ENCODE measurements around the gene NME3. TPM values are rescaled to one million over a fixed set of nuclear protein-coding genes. Genes with fewer than 3 reads are reported as not detected.

Gene NME3
- total and polyA plus RNA-seq, 2 of the 13 experiments (the other 11 are each of a cell fraction or from before 2014, with no cell fraction given): 10.4 to 15.9 TPM

DNA sequence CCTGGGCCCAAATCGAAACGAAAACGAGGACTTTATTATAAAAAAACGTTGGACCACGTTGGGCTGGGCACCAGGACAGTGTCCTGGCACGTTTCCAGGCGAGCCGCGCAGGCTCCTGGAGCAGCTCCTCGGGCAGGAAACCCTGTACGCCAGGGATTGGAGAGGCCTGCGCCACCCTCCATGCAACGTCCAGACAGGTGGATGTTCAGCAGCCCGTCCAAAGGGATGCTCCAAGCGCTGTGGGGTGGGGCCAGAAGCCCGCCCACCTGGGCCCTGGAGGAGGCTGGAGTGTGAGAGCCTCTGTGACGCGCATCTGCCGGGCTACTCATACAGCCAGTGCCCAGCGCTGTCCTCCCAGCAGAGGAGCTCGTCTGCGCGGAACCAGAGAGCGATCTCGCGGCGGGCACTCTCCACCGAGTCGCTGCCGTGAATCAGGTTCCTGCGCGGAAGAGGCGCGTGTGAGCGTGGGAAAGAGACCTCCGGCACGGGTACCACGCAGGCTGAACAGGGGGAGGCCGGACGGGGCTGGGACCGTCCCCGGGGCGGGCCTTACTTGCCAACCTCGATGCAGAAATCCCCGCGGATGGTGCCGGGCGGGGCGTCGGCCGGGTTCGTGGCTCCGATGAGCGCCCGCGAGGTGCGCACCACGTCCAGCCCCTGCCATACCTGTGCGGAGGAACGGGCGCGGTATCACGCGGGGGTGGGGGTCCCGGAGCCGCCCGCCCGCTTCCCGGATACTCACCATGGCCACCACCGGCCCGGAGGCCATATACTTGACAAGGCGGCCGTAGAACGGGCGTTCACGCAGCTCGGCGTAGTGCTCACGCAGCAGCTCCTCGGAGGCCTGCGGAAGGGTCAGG is 785 bp downstream of the NME3 start:
- intact Hi-C loops (cut with micrococcal nuclease; ENCODE audit: unreplicated experiment): loop anchor here (5.0 kb wide), 1 partner anchor 42 kb away; no protein-coding TSS in a partner anchor
- Histone ChIP-seq H2AFZ (ENCODE audit: low read length) (no peak overlapping the region), H3K9me3 (ENCODE audit: low read length) (no peaks in the 10 kb centered on the region), H3K27me3 (ENCODE audit: control insufficient read depth in 1 of 2, insufficient read depth in 2 of 2, low read length in 2 of 2) (no peaks in the 10 kb centered on the region; a peak in 2 of 5 replicates), H3K27ac (ENCODE audit: extremely low read length, insufficient read depth, low read length) (no peak overlapping the region), H3K4me2 (ENCODE audit: low read depth, low read length) (peak overlapping the region; percentile 91), H4K20me1 (ENCODE audit: insufficient read depth, low read length) (no peaks in the 10 kb centered on the region), H3K36me3 (replicated peaks in 1 of 2; ENCODE audit: control insufficient read depth in 1 of 2, insufficient read depth in 2 of 2, low read length in 2 of 2) (peaks cover 6 to 26% of the 10 kb centered on the region in 2 experiments; a peak in 4 of 5 replicates), H3K4me1 (ENCODE audit: insufficient read depth, low read length) (peaks cover 12% of the 10 kb centered on the region), H3K4me3 (replicated peaks in 1 of 3; ENCODE audit: insufficient read depth in 1 of 3, low read depth in 2 of 3, low read length in 3 of 3) (peak overlapping the region; percentile 94 to 96 (median 95); a peak in 4 of 6 replicates), H3K9ac (ENCODE audit: insufficient read depth, low read depth, low read length) (peak overlapping the region; percentile 60; the same call in 1 of the 2 replicates), H3K79me2 (ENCODE audit: insufficient read depth, low read length) (peaks cover 30% of the 10 kb centered on the region)
- TSS peak; percentile 12 for BruUV-seq (replicated peaks)
- ChIA-PET CTCF (ENCODE audit: low intra/inter-chr PET ratio, low total read pairs) (no interaction called here), POLR2A (interaction anchor here (1.3 kb wide), 1 partner anchor 57 kb away, joined by 4 read pairs; the partner anchor contains the start of gene FAHD1)
- ATAC-seq (no peak), DNase-seq (ENCODE audit: low spot score) (no peak), FAIRE-seq (no peak)
- in situ Hi-C loops (cut with HindIII; ENCODE audit: extremely low pct_ligation_motif_present, low pct_unique_long_range_greater_than_20kb): no loop called here
- 96% methylated on average over 48 of the region's 81 CpGs for WGBS (ENCODE audit: low lambda C conversion rate)
- TF ChIP-seq AGO2 (optimal IDR thresholded peaks at IDR 0.05; ENCODE audit: low read depth, low read length) (peak; percentile 84), ZFY (CRISPR knock-in tag; IDR thresholded peaks at IDR 0.05) (0 out of 2 replicates have a peak, but pooled peaks have one; percentile 5), TCF12 (IDR thresholded peaks at IDR 0.05) (no peak), TCF12 (CRISPR knock-in tag; IDR thresholded peaks at IDR 0.05) (no peak), AGO1 (IDR thresholded peaks at IDR 0.05; ENCODE audit: low read depth, low read length, poor library complexity, severe bottlenecking) (peak; percentile 93)
- TF ChIP-seq, protein P1, sequence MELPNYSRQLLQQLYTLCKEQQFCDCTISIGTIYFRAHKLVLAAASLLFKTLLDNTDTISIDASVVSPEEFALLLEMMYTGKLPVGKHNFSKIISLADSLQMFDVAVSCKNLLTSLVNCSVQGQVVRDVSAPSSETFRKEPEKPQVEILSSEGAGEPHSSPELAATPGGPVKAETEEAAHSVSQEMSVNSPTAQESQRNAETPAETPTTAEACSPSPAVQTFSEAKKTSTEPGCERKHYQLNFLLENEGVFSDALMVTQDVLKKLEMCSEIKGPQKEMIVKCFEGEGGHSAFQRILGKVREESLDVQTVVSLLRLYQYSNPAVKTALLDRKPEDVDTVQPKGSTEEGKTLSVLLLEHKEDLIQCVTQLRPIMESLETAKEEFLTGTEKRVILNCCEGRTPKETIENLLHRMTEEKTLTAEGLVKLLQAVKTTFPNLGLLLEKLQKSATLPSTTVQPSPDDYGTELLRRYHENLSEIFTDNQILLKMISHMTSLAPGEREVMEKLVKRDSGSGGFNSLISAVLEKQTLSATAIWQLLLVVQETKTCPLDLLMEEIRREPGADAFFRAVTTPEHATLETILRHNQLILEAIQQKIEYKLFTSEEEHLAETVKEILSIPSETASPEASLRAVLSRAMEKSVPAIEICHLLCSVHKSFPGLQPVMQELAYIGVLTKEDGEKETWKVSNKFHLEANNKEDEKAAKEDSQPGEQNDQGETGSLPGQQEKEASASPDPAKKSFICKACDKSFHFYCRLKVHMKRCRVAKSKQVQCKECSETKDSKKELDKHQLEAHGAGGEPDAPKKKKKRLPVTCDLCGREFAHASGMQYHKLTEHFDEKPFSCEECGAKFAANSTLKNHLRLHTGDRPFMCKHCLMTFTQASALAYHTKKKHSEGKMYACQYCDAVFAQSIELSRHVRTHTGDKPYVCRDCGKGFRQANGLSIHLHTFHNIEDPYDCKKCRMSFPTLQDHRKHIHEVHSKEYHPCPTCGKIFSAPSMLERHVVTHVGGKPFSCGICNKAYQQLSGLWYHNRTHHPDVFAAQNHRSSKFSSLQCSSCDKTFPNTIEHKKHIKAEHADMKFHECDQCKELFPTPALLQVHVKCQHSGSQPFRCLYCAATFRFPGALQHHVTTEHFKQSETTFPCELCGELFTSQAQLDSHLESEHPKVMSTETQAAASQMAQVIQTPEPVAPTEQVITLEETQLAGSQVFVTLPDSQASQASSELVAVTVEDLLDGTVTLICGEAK (IDR thresholded peaks at IDR 0.05): no peak
- TF ChIP-seq, protein P1 (CRISPR knock-in tag; IDR thresholded peaks at IDR 0.05): no peak

Data from HepG2 (cell line).